Subcutaneous abdominal adipose tissue (tissue), 5 donors: Measurements from ENCODE around the gene ARL13B.

Experiments
- H3K27ac ChIP-seq: one replicate; pipeline ENCODE4 v1.7.0; 2013; ENCODE audit warnings: low read depth, mild to moderate bottlenecking, inconsistent platforms, low read length, moderate library complexity
- H3K27me3 ChIP-seq, 5 donors: one replicate each; pipeline ENCODE4 v1.7.0; 2013; ENCODE audit warnings: low read length in 5 of 5, inconsistent platforms in 1 of 5; ENCODE audit not compliant: control insufficient read depth in 5 of 5, insufficient read depth in 4 of 5
- H3K36me3 ChIP-seq, 5 donors: one replicate each; pipeline ENCODE4 v1.7.0; 2013; ENCODE audit warnings: low read length in 5 of 5; ENCODE audit not compliant: control insufficient read depth in 5 of 5, insufficient read depth in 5 of 5
- H3K4me1 ChIP-seq, 5 donors: one replicate each; pipeline ENCODE4 v1.7.0; 2013; ENCODE audit warnings: low read length in 5 of 5, mild to moderate bottlenecking in 3 of 5, moderate library complexity in 1 of 5; ENCODE audit not compliant: control insufficient read depth in 5 of 5, insufficient read depth in 5 of 5
- H3K4me3 ChIP-seq, 5 donors: one replicate each; pipeline ENCODE4 v1.7.0; 2013; ENCODE audit warnings: low read length in 5 of 5, low read depth in 1 of 5
- H3K9ac ChIP-seq, 5 donors: one replicate each; pipeline ENCODE4 v1.7.0; 2013; ENCODE audit warnings: low read length in 5 of 5, mild to moderate bottlenecking in 4 of 5, moderate library complexity in 3 of 5
- H3K9me3 ChIP-seq, 5 donors: one replicate each; pipeline ENCODE4 v1.7.0; 2013; ENCODE audit warnings: low read length in 5 of 5; ENCODE audit not compliant: control insufficient read depth in 5 of 5
- donor health status: healthy.
- donor health status: healthy.
- donor health status: healthy.
- donor health status: healthy.
- donor health status: healthy.

ARL13B gene

DNA sequence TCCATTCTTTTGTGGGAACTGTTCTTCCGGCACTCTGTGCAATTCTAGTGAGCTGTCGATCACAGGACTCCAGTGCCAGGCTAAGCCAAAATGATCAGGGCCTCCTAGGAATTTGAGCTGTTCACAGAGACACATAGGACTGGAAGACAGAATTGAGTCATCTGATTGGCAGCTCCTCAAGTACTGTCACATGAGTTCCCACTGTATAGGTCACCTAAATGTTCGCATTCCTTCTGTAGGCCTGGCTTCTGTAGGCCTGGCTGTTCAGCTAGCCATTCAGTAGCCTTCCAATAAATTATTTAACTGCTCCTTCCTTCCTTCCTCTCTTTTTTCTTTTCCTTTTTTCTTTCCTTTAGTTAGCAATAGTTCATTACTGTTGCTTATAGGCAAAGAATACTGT is 10.5 kb upstream of the ARL13B start:
- Histone ChIP-seq H3K4me3 (no peak overlapping the region), H3K4me1 (peaks cover 3 to 16% (median 11%) of the 10 kb centered on the region in 5 donors), H3K9ac (no peak overlapping the region), H3K36me3 (no peaks in the 10 kb centered on the region), H3K27ac (no peak overlapping the region), H3K27me3 (no peaks in the 10 kb centered on the region), H3K9me3 (no peaks in the 10 kb centered on the region)

DNA sequence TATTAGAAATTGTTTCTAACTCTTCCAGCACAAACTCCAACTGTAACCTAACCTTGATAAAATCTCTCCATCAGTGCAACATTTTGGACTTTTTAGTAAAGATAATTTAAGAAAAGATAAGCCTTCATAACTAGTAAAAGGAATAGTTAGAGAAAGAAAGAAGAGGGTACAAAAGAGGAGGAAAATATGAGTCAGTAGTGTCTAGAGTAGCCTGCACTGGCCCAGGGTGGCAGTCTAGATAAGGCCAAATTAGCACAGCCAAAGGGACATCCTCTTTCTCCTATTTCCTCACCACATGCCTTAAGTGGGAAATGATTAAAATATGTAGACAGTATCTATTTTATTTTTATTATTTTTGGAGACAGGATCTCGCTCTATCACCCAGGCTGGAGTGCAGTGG is 10.0 kb upstream of the ARL13B start:
- H3K27ac ChIP-seq = no peak overlapping the region
- H3K36me3 ChIP-seq = no peaks in the 10 kb centered on the region
- peaks cover 3 to 16% (median 11%) of the 10 kb centered on the region in 5 donors for H3K4me1 ChIP-seq
- H3K27me3 ChIP-seq = no peaks in the 10 kb centered on the region
- H3K4me3 ChIP-seq = no peak overlapping the region
- no peaks in the 10 kb centered on the region for H3K9me3 ChIP-seq
- H3K9ac ChIP-seq = no peak overlapping the region

- peaks cover 3 to 16% (median 11%) of the 10 kb centered on the region in 5 donors for H3K4me1 ChIP-seq
- peak within 1 kb of the TSS; percentile 95 for H3K27ac ChIP-seq
- H3K9ac ChIP-seq = peak within 1 kb of the TSS; percentile 48 to 88 (median 68)
- H3K27me3 ChIP-seq = no peaks in the 10 kb centered on the region
- H3K4me3 ChIP-seq = peak within 1 kb of the TSS; percentile 59 to 81 (median 67)
- no peaks in the 10 kb centered on the region for H3K36me3 ChIP-seq
- H3K9me3 ChIP-seq = no peaks in the 10 kb centered on the region
Observed at GRCh38 chr3:93973131-93974126, 6.5 kb upstream of the ARL13B start, which contains the start of gene PROS1. Gene PROS1 (minus strand): TSS chr3:93973896. CDS start chr3:93973749, 147 bp downstream.

- Histone ChIP-seq H3K9me3 (no peaks in the 10 kb centered on the region), H3K27me3 (no peaks in the 10 kb centered on the region), H3K4me3 (no peak overlapping the region), H3K4me1 (peaks cover 3 to 14% (median 9%) of the 10 kb centered on the region in 5 donors), H3K9ac (no peak overlapping the region), H3K27ac (no peak overlapping the region), H3K36me3 (no peaks in the 10 kb centered on the region)
Observed at GRCh38 chr3:93981649-93982048, 1.7 kb downstream of the ARL13B start.

DNA sequence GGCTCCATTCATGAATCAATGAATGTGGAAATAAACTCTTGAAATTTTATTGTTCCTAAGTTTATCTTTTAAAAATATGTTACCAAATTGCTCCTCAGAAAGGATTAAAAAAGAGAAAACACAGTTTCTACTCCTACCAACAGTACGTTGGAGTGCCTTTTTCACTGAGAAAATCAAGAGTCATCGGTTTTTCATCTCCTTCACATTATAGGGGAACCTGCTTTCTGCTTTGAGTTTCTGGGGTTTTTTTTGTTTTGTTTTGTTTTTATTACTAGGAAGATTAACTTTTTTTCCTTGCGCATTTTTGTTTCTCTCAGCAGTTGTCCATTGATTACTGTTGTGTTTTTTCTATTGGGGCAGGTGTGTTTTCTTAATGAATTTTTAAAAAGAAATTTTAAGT is 3.5 kb downstream of the ARL13B start:
- Histone ChIP-seq H3K9ac (no peak overlapping the region), H3K4me1 (peaks cover 3 to 14% (median 9%) of the 10 kb centered on the region in 5 donors), H3K36me3 (no peaks in the 10 kb centered on the region), H3K27ac (no peak overlapping the region), H3K4me3 (no peak overlapping the region), H3K27me3 (no peaks in the 10 kb centered on the region), H3K9me3 (no peaks in the 10 kb centered on the region)

- H3K9me3 ChIP-seq = no peaks in the 10 kb centered on the region
- no peaks in the 10 kb centered on the region for H3K27me3 ChIP-seq
- no peaks in the 10 kb centered on the region for H3K36me3 ChIP-seq
- H3K4me1 ChIP-seq = peaks cover under 1 to 11% (median 8%) of the 10 kb centered on the region in 5 donors
- H3K4me3 ChIP-seq = no peak overlapping the region
- H3K9ac ChIP-seq = no peak overlapping the region
- H3K27ac ChIP-seq = no peak overlapping the region
Observed at GRCh38 chr3:93984618-93985017, 4.7 kb downstream of the ARL13B start.

DNA sequence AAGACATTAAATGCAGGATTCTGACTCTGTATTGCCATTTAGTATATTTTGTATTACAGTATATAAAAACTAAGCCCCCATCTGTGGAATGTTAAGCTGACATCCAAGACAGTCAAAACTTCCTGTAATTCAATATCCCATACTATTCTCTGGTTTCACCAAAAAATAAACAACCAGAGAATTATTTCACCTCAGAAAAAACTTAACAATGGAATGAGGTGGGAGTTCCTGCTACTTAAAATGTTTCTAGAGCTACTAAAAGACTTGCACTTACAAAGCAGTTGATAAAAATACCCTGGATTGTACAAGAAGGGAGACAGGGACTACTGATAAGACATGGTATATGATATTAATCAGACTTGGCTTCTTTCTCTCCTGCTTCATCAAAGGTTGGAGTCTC is 8.3 kb downstream of the ARL13B start:
- Histone ChIP-seq H3K27me3 (no peaks in the 10 kb centered on the region), H3K9me3 (no peaks in the 10 kb centered on the region), H3K4me1 (no peaks in the 10 kb centered on the region), H3K4me3 (no peak overlapping the region), H3K9ac (no peak overlapping the region), H3K36me3 (no peaks in the 10 kb centered on the region), H3K27ac (no peak overlapping the region)

DNA sequence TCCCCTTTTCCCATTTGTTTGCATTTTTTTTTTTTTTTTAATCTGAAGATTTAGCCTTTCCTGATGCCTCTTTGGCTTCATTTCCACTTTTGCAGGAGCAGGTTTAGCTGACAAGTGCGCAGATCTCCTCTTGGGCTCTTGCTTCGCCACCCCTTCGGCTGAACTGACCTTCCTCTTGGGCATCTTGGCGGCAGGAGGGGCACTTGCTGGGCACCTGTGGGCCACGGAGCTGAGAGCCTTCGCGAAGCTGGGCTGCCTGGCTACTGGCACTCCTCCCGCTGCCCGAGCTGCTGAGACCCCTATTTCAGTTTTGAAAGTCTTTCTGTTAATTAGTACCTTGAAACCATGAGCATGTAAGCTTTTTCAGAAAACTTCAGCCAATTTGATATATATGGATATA is 8.8 kb downstream of the ARL13B start:
- H3K36me3 ChIP-seq = no peaks in the 10 kb centered on the region
- no peaks in the 10 kb centered on the region for H3K4me1 ChIP-seq
- H3K27ac ChIP-seq = no peak overlapping the region
- no peaks in the 10 kb centered on the region for H3K27me3 ChIP-seq
- no peak overlapping the region for H3K4me3 ChIP-seq
- H3K9me3 ChIP-seq = no peaks in the 10 kb centered on the region
- no peak overlapping the region for H3K9ac ChIP-seq

GRCh38 chr3:93989241-93989640 is 9.3 kb downstream of the ARL13B start:
- no peaks in the 10 kb centered on the region for H3K27me3 ChIP-seq
- H3K27ac ChIP-seq = no peak overlapping the region

DNA sequence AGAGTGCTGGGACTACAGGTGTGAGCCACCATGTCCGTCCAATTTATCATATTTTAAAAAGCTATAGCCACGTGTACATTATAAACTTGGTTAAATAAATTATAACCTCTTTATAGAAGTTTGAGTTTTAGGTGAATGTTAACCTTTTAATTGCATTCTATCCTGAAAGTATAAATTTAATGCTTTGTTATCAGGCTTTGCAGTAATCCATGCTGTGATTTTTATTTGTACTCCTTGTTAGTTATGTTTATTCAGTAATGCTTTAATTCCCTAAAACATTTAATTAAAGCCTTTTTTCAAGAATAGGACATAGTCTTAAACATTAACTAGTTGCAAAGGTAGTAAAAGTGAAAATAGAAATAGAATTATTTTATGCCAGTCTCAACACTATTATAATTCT is 11.7 kb downstream of the ARL13B start:
- Histone ChIP-seq H3K4me3 (no peak overlapping the region), H3K4me1 (no peaks in the 10 kb centered on the region), H3K27ac (no peak overlapping the region), H3K9ac (no peak overlapping the region), H3K36me3 (no peaks in the 10 kb centered on the region), H3K27me3 (no peaks in the 10 kb centered on the region), H3K9me3 (no peaks in the 10 kb centered on the region)

More at GRCh38 chr3:93989241-93989640, 9.3 kb downstream of the ARL13B start:
- H3K9ac ChIP-seq = no peak overlapping the region
- H3K36me3 ChIP-seq = no peaks in the 10 kb centered on the region
- no peaks in the 10 kb centered on the region for H3K4me1 ChIP-seq
- H3K4me3 ChIP-seq = no peak overlapping the region
- H3K9me3 ChIP-seq = no peaks in the 10 kb centered on the region
